Activated CD4-positive, alpha-beta T cell treated with anti-CD3 and anti-CD28 coated beads, Interleukin-2, Interleukin-4, amounts not matched to agents 100 ng/mL and 50 ng/mL, durations not matched to agents 16 hours and 8 hours (primary cell): ENCODE data around the gene SMARCD3.

ENCODE experiments used
- DNase-seq: peaks from one replicate; pipeline ENCODE4 v3.0.0-alpha.2; 2020; ENCODE audit warnings: low spot score

Gene SMARCD3

DNA sequence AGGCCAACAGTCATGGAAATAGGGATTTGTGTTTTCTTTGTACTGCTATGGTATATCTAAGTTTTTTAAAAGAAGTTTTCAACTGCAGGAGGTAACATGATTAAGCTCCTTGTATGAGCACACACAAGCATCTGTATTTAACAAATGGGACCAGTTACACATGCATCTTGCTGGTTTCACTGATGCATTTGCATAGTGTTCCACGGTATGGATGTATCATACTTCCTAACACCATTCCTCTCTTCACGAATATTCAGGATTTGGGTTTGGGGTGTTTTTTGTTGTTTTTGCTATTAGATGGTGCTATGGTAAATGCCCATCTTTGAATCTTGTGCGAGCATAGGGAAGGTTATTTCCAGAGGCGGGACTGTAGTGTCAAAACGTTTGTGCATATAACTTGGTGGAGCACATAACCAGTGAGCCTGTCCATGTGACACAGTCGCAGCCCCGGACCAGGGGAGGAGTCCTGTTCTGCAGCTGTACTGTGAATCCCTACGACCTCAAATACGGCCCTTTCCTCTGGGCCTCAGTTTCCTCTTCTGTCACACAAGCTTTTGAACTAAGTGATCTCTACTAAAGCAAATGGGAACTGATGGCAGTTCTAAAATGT, 40.1 kb downstream of the SMARCD3 start:
- no peak for DNase-seq

DNA sequence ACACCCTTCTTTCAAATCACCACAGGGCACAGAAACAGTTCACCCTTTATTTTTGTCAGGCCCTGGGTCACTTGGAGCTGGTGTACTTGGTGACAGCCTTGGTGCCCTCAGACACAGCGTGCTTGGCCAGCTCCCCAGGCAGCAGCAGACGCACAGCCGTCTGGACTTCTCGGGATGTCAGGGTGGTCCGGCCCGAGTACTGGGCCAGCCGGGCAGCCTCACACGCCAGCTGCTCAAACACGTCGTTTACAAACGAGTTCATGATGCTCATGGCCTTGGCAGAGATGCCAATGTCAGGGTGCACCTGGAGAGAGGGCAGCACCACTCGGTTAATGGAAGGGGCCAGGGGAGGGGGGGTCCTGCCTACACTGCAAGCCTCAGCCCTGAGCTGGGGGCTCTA, 40.7 kb downstream of the SMARCD3 start:
- DNase-seq = no peak

DNA sequence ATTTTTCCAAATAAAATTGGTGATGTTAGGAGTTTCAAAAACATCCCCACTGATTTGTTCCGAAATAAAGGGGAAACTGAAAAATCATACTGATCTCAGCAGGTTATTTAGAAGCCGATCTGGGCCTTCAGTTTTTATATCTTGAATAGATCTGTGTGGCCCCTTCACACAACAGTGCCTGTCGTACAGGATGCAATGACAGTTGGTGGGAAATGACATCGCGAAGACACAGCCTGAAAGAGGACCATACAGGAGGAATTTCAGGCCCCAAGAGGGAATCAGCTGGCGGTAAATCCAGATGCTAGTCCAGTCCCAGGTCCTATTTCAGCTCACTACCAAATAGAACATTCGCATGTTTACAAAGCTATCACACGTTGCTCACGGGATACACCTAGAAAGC, 41.2 kb downstream of the SMARCD3 start:
- no peak for DNase-seq

DNA sequence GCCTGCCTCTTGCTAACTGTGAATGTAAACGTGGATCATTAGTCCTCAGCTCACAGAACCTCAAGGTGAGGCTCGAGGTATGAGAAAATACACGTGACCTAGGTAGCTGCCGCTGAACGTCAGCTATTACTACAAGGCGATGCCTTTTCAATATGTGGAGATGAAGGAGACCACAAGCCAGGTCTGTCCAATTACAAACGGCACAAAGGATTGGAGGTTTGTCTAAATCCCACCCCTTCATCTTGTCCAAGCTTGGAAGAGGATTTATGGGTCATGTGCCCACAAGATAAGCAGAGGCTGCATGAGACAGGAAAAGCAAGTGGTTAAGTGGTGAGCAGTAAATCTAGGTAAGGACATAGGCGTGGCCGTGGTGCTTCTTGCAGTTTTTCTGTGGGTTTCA, 41.6 kb downstream of the SMARCD3 start:
- DNase-seq = no peak

GRCh38 chr7:151205730-151206129, 42.8 kb downstream of the SMARCD3 start:
- DNase-seq = no peak

- DNase-seq = no peak
Observed at GRCh38 chr7:151204383-151205032, 44.0 kb downstream of the SMARCD3 start.

DNA sequence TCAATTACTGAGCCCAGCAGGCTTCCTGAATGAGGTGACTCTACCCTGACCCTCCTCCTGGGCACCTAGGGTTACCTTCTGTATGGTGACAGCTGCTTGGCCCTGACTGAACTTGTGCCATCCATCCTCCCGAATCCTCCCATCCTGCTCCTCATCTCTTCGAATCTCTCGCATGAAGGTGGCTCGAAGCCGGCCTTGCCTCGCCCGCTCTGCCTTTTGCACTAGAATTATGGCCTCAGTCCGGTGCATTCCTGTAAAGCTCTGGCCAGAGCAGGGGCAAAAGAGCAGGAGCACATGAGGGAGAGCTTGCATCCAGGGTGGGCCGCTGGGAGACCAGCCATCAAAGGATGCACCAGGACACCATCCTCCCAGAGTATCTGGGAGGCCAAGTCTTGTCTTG, 45.7 kb downstream of the SMARCD3 start:
- no peak for DNase-seq

GRCh38 chr7:151201751-151202150, 46.7 kb downstream of the SMARCD3 start:
- no peak for DNase-seq

GRCh38 chr7:151201344-151201743, 47.1 kb downstream of the SMARCD3 start:
- no peak for DNase-seq

- DNase-seq = no peak
Observed at GRCh38 chr7:151198945-151199848, 49.3 kb downstream of the SMARCD3 start.

DNA sequence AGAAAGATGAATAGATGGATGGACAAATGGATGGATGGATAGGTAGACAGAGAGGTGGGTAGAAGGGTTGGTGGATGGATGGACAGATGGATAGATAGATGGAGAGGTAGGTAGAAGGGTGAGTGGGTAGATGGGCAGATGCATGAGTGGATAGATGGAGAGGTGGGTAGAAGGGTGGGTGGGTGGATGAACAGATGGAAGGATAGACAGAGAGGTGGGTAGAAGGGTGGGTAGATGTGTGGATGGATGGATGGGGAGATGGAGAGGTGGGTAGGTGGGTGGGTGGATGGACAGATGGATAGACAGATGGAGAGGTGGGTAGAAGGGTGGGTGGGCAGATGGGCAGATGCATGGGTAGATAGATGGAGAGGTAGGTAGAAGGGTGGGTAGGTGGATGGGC, 50.6 kb downstream of the SMARCD3 start:
- DNase-seq = no peak

- DNase-seq = no peak
Observed at GRCh38 chr7:151195616-151196450, 52.7 kb downstream of the SMARCD3 start.

DNA sequence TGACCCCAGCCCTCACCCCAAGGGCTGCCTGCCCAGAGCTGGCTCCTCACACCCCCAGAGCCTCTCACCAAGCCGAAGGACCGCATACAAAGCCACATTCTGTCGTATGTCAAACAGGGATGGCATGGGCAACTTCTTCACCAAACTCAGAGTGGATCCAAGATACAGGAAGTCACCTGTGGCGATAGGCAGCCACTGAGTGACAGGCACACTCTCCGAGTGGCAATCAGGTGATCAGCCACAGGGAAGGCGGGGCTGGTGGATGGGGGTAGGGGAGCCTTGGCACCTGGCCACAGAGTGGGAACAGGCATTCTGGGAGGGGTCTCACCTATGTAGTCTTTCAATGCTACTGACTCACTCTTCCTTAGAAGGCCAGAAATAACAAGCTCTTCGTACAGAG, 54.3 kb downstream of the SMARCD3 start:
- no peak for DNase-seq

GRCh38 chr7:151193203-151193978, 55.1 kb downstream of the SMARCD3 start:
- DNase-seq = no peak

DNA sequence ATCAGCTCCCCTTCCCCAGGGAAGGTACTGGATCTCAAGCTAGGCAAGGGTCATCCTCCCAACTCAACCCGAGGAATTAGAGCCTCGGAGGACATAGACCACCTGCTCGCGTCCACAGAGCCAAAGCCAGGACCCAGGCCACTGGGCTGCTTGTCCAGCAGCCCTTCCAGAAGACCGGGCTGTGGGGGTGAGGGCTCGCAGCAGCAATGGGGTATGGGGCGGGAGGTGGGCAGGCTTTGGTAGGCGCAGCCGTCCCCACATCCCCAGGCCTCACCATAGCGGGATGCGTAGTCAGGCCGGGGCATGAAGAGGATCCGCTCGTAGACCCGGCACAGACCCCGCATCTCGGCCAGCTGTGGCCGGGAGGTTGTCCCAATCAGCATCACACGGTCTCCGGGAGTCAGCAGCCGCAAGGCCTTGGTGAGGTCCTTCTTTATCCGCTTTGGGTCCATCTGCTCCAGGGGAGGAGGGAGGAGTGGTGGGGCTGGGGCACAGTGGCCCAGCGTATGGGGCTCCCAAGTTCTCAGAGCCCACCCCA, 56.4 kb downstream of the SMARCD3 start:
- DNase-seq = no peak

- no peak for DNase-seq
Observed at GRCh38 chr7:151191544-151191943, 57.0 kb downstream of the SMARCD3 start.

GRCh38 chr7:151189038-151189437, 59.5 kb downstream of the SMARCD3 start:
- DNase-seq = no peak
